HCT116 (cell line): ENCODE results near the gene ADAMTS3. TPM values are rescaled to one million over a fixed set of nuclear protein-coding genes. Genes with fewer than 3 reads are reported as not detected.

ENCODE experiments used
- ATAC-seq: fragments of 200-7000 bp; cut with Tn5 transposase; 2 replicates; pipeline ENCODE4 v1.9.1; 2020; ENCODE audit warnings: mild to moderate bottlenecking, moderate library complexity
- BruUV-seq: library from RNA; stranded (reverse); fragments of 400-500 nt; replicated peaks from 2 replicates; lab custom pipeline; 2021; lab: Mats Ljungman, UMichigan
- CTCF ChIA-PET: fragments of 300-600 bp; sonication (Branson Sonifier 250); formaldehyde crosslinking; loops from one replicate; lab custom pipeline; 2021; ENCODE audit warnings: antibody characterized with exemption; lab: Charles Lee
- POLR2A ChIA-PET: fragments of 300-600, 350-600 bp; sonication (Branson Sonifier 250); formaldehyde crosslinking; loops from one replicate; lab custom pipeline; 2021; ENCODE audit warnings: antibody characterized with exemption; lab: Charles Lee
- RAD21 ChIA-PET, 2 experiments: fragments of 300-600 bp; sonication (Branson Sonifier 250); formaldehyde crosslinking; loops; one replicate each; lab custom pipeline; 2023; ENCODE audit warnings: low total read pairs in 2 of 2; ENCODE audit not compliant: uncharacterized antibody in 2 of 2, unreplicated experiment in 2 of 2, low non-redundant PET in 1 of 2; lab: Charles Lee
- DNase-seq: peaks from one replicate; pipeline ENCODE4 v3.0.0-alpha.2; 2010; ENCODE audit warnings: low read depth, low spot score
- H2AFZ ChIP-seq: fragments of 200-600 bp; shearing (Covaris generic), sonication (generic); 2 replicates; pipeline ENCODE4 v1.6.1; 2017; ENCODE audit warnings: low read depth, mixed run types, mixed read lengths, antibody characterized with exemption, low read length; ENCODE audit not compliant: poor library complexity, severe bottlenecking
- H3K27ac ChIP-seq: 2 replicates; pipeline ENCODE4 v1.5.1; 2012; ENCODE audit warnings: low read depth, low read length
- H3K27me3 ChIP-seq: fragments of 200-600 bp; sonication (generic); 2 replicates; pipeline ENCODE4 v1.6.1; 2016; ENCODE audit warnings: mixed run types, low read length, mixed read lengths; ENCODE audit not compliant: insufficient read depth
- H3K36me3 ChIP-seq, 2 experiments: fragments of 200-500 bp in 1 of 2; fragments of 200-600 bp in 1 of 2; sonication (Bioruptor generic) in 1 of 2; sonication (generic) in 1 of 2; 2 replicates each; pipeline versions ENCODE4 v1.5.1 to v1.6.1; 2014 to 2016; ENCODE audit warnings: low read length in 2 of 2, inconsistent platforms in 1 of 2, mixed read lengths in 1 of 2, mixed run types in 1 of 2; ENCODE audit not compliant: insufficient read depth in 2 of 2, control insufficient read depth in 1 of 2
- H3K4me1 ChIP-seq, 2 experiments: fragments of 200-600 bp in 1 of 2; sonication (generic) in 1 of 2; 2 replicates each; pipeline versions ENCODE4 v1.5.1 to v1.6.1; 2012 to 2017; ENCODE audit warnings: low read length in 2 of 2, inconsistent platforms in 1 of 2, mild to moderate bottlenecking in 1 of 2, mixed read lengths in 1 of 2, mixed run types in 1 of 2, moderate library complexity in 1 of 2; ENCODE audit not compliant: insufficient read depth in 2 of 2, control insufficient read depth in 1 of 2
- H3K4me2 ChIP-seq: fragments of 200-600 bp; sonication (generic); 2 replicates; pipeline ENCODE4 v1.6.1; 2017; ENCODE audit warnings: mixed run types, low read length, mixed read lengths
- H3K4me3 ChIP-seq, 2 experiments: fragments of 200-600 bp in 1 of 2; sonication (generic) in 1 of 2; replicated peaks in 1 of 2; 2 replicates each; pipeline ENCODE4 v1.5.1; 2011 to 2016; ENCODE audit warnings: low read length in 2 of 2, control low read depth in 1 of 2, low read depth in 1 of 2, mild to moderate bottlenecking in 1 of 2, mixed read lengths in 1 of 2, mixed run types in 1 of 2
- H3K79me2 ChIP-seq: fragments of 200-600 bp; sonication (generic); 2 replicates; pipeline ENCODE4 v1.6.1; 2017; ENCODE audit warnings: mild to moderate bottlenecking, mixed run types, low read length, moderate library complexity, mixed read lengths; ENCODE audit not compliant: insufficient read depth
- H3K9ac ChIP-seq: fragments of 200-600 bp; sonication (generic); 2 replicates; pipeline ENCODE4 v1.6.1; 2016; ENCODE audit warnings: low read length, mixed read lengths
- H3K9me2 ChIP-seq: fragments of 200-600 bp; sonication (generic), shearing (Covaris generic); 2 replicates; pipeline ENCODE4 v1.6.1; 2017; ENCODE audit warnings: mixed run types, mild to moderate bottlenecking, moderate library complexity; ENCODE audit not compliant: insufficient read depth
- H3K9me3 ChIP-seq, 2 experiments: fragments of 200-500 bp in 1 of 2; fragments of 200-600 bp in 1 of 2; sonication (Bioruptor generic) in 1 of 2; sonication (generic) in 1 of 2; 2 replicates each; pipeline ENCODE4 v1.6.1; 2014 to 2017; ENCODE audit warnings: low read length in 2 of 2, mixed read lengths in 2 of 2, inconsistent platforms in 1 of 2, low read depth in 1 of 2, mild to moderate bottlenecking in 1 of 2, mixed run types in 1 of 2, moderate library complexity in 1 of 2; ENCODE audit not compliant: control insufficient read depth in 1 of 2, insufficient read depth in 1 of 2
- H4K20me1 ChIP-seq: fragments of 200-600 bp; sonication (generic), shearing (Covaris generic); 2 replicates; pipeline ENCODE4 v1.6.1; 2017; ENCODE audit warnings: mixed run types, mild to moderate bottlenecking, moderate library complexity; ENCODE audit not compliant: insufficient read depth
- CBX3 ChIP-seq: IDR thresholded peaks from 2 replicates; pipeline ENCODE4 v1.6.1; 2012; ENCODE audit warnings: low read depth
- CEBPB ChIP-seq: IDR thresholded peaks from 2 replicates; pipeline ENCODE4 v1.6.1; 2012; ENCODE audit warnings: low read depth
- EGR1 ChIP-seq: IDR thresholded peaks from 2 replicates; pipeline ENCODE4 v1.6.1; 2012; ENCODE audit warnings: low read depth
- ELF1 ChIP-seq: IDR thresholded peaks from 2 replicates; pipeline ENCODE4 v1.6.1; 2012; ENCODE audit warnings: low read depth, borderline replicate concordance
- EZH2 ChIP-seq: fragments of 200-600 bp; sonication (generic); IDR thresholded peaks from 2 replicates; pipeline ENCODE4 v1.6.1; 2017; ENCODE audit warnings: antibody characterized with exemption, mixed run types
- FOSL1 ChIP-seq: IDR thresholded peaks from 2 replicates; pipeline ENCODE4 v1.6.1; 2012; ENCODE audit warnings: low read depth
- JUND ChIP-seq: IDR thresholded peaks from 2 replicates; pipeline ENCODE4 v1.6.1; 2012
- POLR2A ChIP-seq: IDR thresholded peaks from 2 replicates; pipeline ENCODE4 v1.7.0; 2011; ENCODE audit warnings: borderline replicate concordance; ENCODE audit not compliant: insufficient read depth, insufficient read length; ENCODE audit errors: extremely low read depth
- RAD21 ChIP-seq: IDR thresholded peaks from 2 replicates; pipeline ENCODE4 v1.6.1; 2012; ENCODE audit warnings: low read depth, mild to moderate bottlenecking
- TCF7L2 ChIP-seq: IDR thresholded peaks from 2 replicates; pipeline ENCODE4 v1.7.0; 2011; ENCODE audit warnings: borderline replicate concordance, inconsistent platforms; ENCODE audit not compliant: insufficient read depth, insufficient read length; ENCODE audit errors: extremely low read depth
- ZFX ChIP-seq: fragments of 450-650 bp; IDR thresholded peaks from 2 replicates; pipeline ENCODE4 v1.6.1; 2017
- intact Hi-C: fragments of 100-400 bp; cut with micrococcal nuclease; formaldehyde crosslinking; loops from 2 replicates; pipeline ENCODE4 v1.10.0; 2022
- total RNA-seq: library from RNA; stranded (reverse); gene quantifications from one replicate; pipeline ENCODE4 v1.2.1, GENCODE V29; 2021; ENCODE audit not compliant: unreplicated experiment
- TF ChIP-seq, protein P1 (sequence below): IDR thresholded peaks from 2 replicates; pipeline ENCODE4 v1.6.1; 2011; ENCODE audit warnings: mild to moderate bottlenecking, low read length, moderate library complexity; ENCODE audit not compliant: insufficient replicate concordance; ENCODE audit errors: extremely low read depth
- TF ChIP-seq, protein P2 (sequence below): IDR thresholded peaks from 2 replicates; pipeline ENCODE4 v1.6.1; 2012; ENCODE audit warnings: low read depth

Gene ADAMTS3
- total RNA-seq, 1 experiment from 2014 or later: not detected

GRCh38 chr4:72496119-72496518 is 72.9 kb downstream of the ADAMTS3 start:
- ATAC-seq: no peak
- H4K20me1 ChIP-seq: no peaks in the 10 kb centered on the region
- POLR2A ChIA-PET: no interaction called here

DNA sequence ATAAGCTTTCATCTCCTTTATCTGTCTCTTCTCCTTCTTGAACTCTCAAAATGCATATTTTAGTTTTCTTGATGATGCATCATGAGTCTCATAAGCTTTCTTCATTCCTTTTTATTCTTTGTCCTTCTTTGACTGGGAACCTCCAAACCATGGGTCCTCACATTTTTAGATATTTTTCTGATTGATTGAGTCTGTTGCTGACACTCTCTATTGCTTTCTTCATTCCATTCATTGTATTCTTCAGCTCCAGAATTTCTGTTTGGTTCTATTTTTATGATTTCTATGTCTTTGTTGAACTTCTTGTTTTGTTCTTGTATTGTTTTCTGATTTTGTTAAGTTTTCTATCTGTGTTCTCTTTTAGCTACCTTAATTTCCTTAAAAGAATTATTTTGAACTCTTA is 74.9 kb downstream of the ADAMTS3 start:
- H3K36me3 ChIP-seq: no peaks in the 10 kb centered on the region
- H3K4me3 ChIP-seq: no peak overlapping the region
- ChIA-PET CTCF (no interaction called here), POLR2A (no interaction called here), RAD21 (no interaction called here)
- no peak overlapping the region for H3K27ac ChIP-seq
- intact Hi-C loops: no loop called here
- no peak overlapping the region for H3K9ac ChIP-seq
- BruUV-seq: no TSS peak
- H3K9me2 ChIP-seq: no peaks in the 10 kb centered on the region
- H3K4me1 ChIP-seq: no peaks in the 10 kb centered on the region
- DNase-seq (no peak), ATAC-seq (no peak)
- no peaks in the 10 kb centered on the region; a peak in 2 of 4 replicates for H3K9me3 ChIP-seq
- TF ChIP-seq, protein P1, sequence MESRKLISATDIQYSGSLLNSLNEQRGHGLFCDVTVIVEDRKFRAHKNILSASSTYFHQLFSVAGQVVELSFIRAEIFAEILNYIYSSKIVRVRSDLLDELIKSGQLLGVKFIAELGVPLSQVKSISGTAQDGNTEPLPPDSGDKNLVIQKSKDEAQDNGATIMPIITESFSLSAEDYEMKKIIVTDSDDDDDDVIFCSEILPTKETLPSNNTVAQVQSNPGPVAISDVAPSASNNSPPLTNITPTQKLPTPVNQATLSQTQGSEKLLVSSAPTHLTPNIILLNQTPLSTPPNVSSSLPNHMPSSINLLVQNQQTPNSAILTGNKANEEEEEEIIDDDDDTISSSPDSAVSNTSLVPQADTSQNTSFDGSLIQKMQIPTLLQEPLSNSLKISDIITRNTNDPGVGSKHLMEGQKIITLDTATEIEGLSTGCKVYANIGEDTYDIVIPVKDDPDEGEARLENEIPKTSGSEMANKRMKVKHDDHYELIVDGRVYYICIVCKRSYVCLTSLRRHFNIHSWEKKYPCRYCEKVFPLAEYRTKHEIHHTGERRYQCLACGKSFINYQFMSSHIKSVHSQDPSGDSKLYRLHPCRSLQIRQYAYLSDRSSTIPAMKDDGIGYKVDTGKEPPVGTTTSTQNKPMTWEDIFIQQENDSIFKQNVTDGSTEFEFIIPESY: no peak
- TF ChIP-seq CEBPB (no peak), CBX3 (no peak), POLR2A (no peak), TCF7L2 (no peak), RAD21 (no peak), ZFX (no peak), FOSL1 (no peak), ELF1 (no peak), JUND (no peak), EGR1 (no peak), EZH2 (no peak)
- TF ChIP-seq, protein P2, sequence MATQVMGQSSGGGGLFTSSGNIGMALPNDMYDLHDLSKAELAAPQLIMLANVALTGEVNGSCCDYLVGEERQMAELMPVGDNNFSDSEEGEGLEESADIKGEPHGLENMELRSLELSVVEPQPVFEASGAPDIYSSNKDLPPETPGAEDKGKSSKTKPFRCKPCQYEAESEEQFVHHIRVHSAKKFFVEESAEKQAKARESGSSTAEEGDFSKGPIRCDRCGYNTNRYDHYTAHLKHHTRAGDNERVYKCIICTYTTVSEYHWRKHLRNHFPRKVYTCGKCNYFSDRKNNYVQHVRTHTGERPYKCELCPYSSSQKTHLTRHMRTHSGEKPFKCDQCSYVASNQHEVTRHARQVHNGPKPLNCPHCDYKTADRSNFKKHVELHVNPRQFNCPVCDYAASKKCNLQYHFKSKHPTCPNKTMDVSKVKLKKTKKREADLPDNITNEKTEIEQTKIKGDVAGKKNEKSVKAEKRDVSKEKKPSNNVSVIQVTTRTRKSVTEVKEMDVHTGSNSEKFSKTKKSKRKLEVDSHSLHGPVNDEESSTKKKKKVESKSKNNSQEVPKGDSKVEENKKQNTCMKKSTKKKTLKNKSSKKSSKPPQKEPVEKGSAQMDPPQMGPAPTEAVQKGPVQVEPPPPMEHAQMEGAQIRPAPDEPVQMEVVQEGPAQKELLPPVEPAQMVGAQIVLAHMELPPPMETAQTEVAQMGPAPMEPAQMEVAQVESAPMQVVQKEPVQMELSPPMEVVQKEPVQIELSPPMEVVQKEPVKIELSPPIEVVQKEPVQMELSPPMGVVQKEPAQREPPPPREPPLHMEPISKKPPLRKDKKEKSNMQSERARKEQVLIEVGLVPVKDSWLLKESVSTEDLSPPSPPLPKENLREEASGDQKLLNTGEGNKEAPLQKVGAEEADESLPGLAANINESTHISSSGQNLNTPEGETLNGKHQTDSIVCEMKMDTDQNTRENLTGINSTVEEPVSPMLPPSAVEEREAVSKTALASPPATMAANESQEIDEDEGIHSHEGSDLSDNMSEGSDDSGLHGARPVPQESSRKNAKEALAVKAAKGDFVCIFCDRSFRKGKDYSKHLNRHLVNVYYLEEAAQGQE: no peak
- no peaks in the 10 kb centered on the region for H3K27me3 ChIP-seq
- H4K20me1 ChIP-seq: no peaks in the 10 kb centered on the region
- H3K4me2 ChIP-seq: no peak overlapping the region
- H3K79me2 ChIP-seq: no peaks in the 10 kb centered on the region
- no peak overlapping the region for H2AFZ ChIP-seq

More at GRCh38 chr4:72496119-72496518, 72.9 kb downstream of the ADAMTS3 start:
- H3K9ac ChIP-seq: no peak overlapping the region
- intact Hi-C loops: no loop called here
- no peaks in the 10 kb centered on the region for H3K79me2 ChIP-seq
- no peak overlapping the region for H3K4me3 ChIP-seq
- no peaks in the 10 kb centered on the region for H3K9me2 ChIP-seq
- RAD21 ChIA-PET: no interaction called here
- no peak for DNase-seq
- H3K36me3 ChIP-seq: no peaks in the 10 kb centered on the region
- H2AFZ ChIP-seq: no peak overlapping the region
- no peaks in the 10 kb centered on the region; a peak in 2 of 4 replicates for H3K9me3 ChIP-seq
- H3K27ac ChIP-seq: no peak overlapping the region
- CTCF ChIA-PET: no interaction called here
- no peaks in the 10 kb centered on the region for H3K27me3 ChIP-seq
- no peak for TF ChIP-seq EGR1
- no peak for TF ChIP-seq TCF7L2
- TF ChIP-seq CBX3: no peak
- TF ChIP-seq RAD21: 0 out of 2 replicates have a peak, but pooled peaks have one; percentile 3
- TF ChIP-seq, all 23 proteins: peak for 1
- no peaks in the 10 kb centered on the region for H3K4me1 ChIP-seq
- BruUV-seq: no TSS peak
- H3K4me2 ChIP-seq: no peak overlapping the region
